KMS-11 (cell line): ENCODE data around the gene PGAM5.

Source experiments
- H2AFZ ChIP-seq: fragments of 200-600 bp; sonication (generic); 2 replicates; pipeline ENCODE4 v1.6.1; 2016; ENCODE audit warnings: antibody characterized with exemption, mixed run types, low read depth
- H3K27ac ChIP-seq: fragments of 200-600 bp; sonication (generic); 2 replicates; pipeline ENCODE4 v1.6.1; 2016; ENCODE audit warnings: mild to moderate bottlenecking, mixed run types
- H3K27me3 ChIP-seq: fragments of 200-600 bp; sonication (generic); 2 replicates; pipeline ENCODE4 v1.6.1; 2017; ENCODE audit warnings: mild to moderate bottlenecking, low read depth, mixed run types, moderate library complexity; ENCODE audit not compliant: insufficient read depth
- H3K36me3 ChIP-seq: fragments of 200-600 bp; sonication (generic); 2 replicates; pipeline ENCODE4 v1.6.1; 2017; ENCODE audit warnings: mild to moderate bottlenecking, mixed run types; ENCODE audit not compliant: insufficient read depth
- H3K4me1 ChIP-seq: fragments of 200-600 bp; sonication (generic); 2 replicates; pipeline ENCODE4 v1.6.1; 2016; ENCODE audit warnings: mild to moderate bottlenecking, low read depth, mixed run types; ENCODE audit not compliant: poor library complexity, severe bottlenecking
- H3K4me2 ChIP-seq: fragments of 200-600 bp; sonication (generic); 2 replicates; pipeline ENCODE4 v1.7.0; 2016; ENCODE audit warnings: mild to moderate bottlenecking, mixed run types
- H3K4me3 ChIP-seq: fragments of 200-600 bp; sonication (generic); IDR thresholded peaks from 2 replicates; pipeline ENCODE4 v1.6.1; 2017; ENCODE audit warnings: low read depth, low read length, mixed read lengths; ENCODE audit not compliant: insufficient read depth
- H3K79me2 ChIP-seq: fragments of 200-600 bp; sonication (generic); 2 replicates; pipeline ENCODE4 v1.6.1; 2016; ENCODE audit warnings: low read depth, mixed run types; ENCODE audit not compliant: insufficient read depth
- H3K9ac ChIP-seq: fragments of 200-600 bp; sonication (generic); 2 replicates; pipeline ENCODE4 v1.6.1; 2016; ENCODE audit warnings: mild to moderate bottlenecking, mixed run types
- H4K20me1 ChIP-seq: fragments of 200-600 bp; sonication (generic); 2 replicates; pipeline ENCODE4 v1.6.1; 2016; ENCODE audit warnings: mild to moderate bottlenecking, mixed run types; ENCODE audit not compliant: insufficient read depth
- CTCF ChIP-seq: fragments of 200-600 bp; sonication (generic); conservative IDR thresholded peaks from 2 replicates; pipeline ENCODE4 v1.6.1; 2017; ENCODE audit warnings: low read depth, mild to moderate bottlenecking, antibody characterized with exemption, low read length, moderate library complexity, mixed read lengths

Gene PGAM5

GRCh38 chr12:132771126-132771838, 60.6 kb downstream of the PGAM5 start:
- Histone ChIP-seq H3K4me2 (no peak overlapping the region), H3K4me1 (no peaks in the 10 kb centered on the region), H4K20me1 (no peaks in the 10 kb centered on the region), H3K4me3 (no peak overlapping the region), H3K27me3 (no peaks in the 10 kb centered on the region), H2AFZ (no peak overlapping the region), H3K9ac (no peak overlapping the region), H3K27ac (no peak overlapping the region), H3K79me2 (no peaks in the 10 kb centered on the region), H3K36me3 (no peaks in the 10 kb centered on the region)
- no peak for TF ChIP-seq CTCF
